Hematopoietic multipotent progenitor cell treated with erythropoietin and hydrocortisone succinate and interleukin-3 and kit ligand, for 8 days (in vitro differentiated cells): Measurements from ENCODE around the gene POLR2L.
A peak's percentile ranks its signal among the peaks of the same experiment; 100 is the strongest.

Experiments used
- DNase-seq: peaks from one replicate; pipeline ENCODE4 v3.0.0-alpha.2; 2015

The POLR2L gene

DNA sequence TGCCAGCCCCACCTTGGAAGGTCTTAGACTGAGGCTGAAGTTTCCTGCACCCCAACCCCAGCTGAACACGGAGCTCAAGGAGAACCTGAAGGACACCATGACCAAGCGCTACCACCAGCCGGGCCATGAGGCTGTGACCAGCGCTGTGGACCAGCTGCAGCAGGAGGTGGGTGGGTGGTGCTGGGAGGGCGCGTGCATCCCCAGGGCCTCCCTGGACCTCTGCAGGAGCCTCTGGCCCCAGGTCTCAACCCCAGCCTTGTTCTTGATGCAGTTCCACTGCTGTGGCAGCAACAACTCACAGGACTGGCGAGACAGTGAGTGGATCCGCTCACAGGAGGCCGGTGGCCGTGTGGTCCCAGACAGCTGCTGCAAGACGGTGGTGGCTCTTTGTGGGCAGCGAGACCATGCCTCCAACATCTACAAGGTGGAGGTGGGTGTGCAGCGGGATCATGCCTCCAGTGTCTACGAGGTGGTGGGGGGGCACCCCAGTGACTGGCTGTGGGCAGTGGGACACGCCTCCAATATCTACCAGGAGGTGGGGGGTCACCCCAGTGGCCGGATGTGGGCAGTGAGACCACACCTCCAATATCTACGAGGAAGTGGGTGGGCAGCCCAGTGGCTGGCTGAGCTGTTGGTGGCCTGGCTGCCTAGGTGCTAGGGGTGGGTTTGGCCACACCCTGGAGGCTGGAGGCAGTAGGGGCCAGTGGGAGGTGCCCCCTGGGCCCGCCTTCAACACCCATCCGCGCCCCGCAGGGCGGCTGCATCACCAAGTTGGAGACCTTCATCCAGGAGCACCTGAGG, 4.9 kb downstream of the POLR2L start:
- DNase-seq: peak; percentile 61

DNA sequence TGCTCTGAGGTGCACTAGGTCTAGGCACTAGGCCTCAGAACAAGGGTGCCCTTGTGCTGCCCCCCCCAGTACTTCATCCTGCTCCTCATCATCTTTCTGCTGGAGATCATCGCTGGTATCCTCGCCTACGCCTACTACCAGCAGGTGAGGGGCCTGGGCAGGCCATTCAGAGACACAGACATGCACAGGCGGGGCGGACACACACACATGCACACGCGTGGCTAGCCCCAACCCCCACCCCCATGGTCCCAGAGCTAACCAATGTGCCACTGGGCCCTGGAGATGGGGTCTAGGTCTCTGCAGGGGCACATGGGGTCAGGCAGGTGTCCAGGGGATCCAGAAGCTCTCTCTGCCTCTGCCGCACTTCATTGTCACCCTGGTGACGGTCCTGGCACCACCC, 5.6 kb downstream of the POLR2L start:
- no peak for DNase-seq

DNA sequence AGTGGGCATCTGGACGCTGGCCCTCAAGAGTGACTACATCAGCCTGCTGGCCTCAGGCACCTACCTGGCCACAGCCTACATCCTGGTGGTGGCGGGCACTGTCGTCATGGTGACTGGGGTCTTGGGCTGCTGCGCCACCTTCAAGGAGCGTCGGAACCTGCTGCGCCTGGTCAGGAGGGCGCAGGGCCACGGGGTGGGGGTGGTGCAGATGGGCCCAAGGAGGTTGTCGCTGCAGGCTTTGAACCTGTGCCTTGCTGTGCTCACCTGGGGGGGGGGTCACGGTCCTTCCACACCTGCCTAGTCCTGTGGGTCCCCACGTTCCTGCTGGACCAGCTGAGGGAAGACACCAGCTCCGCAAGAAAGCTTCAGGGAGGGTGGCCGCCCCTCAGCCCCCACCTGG, 6.1 kb downstream of the POLR2L start:
- no peak for DNase-seq

DNA sequence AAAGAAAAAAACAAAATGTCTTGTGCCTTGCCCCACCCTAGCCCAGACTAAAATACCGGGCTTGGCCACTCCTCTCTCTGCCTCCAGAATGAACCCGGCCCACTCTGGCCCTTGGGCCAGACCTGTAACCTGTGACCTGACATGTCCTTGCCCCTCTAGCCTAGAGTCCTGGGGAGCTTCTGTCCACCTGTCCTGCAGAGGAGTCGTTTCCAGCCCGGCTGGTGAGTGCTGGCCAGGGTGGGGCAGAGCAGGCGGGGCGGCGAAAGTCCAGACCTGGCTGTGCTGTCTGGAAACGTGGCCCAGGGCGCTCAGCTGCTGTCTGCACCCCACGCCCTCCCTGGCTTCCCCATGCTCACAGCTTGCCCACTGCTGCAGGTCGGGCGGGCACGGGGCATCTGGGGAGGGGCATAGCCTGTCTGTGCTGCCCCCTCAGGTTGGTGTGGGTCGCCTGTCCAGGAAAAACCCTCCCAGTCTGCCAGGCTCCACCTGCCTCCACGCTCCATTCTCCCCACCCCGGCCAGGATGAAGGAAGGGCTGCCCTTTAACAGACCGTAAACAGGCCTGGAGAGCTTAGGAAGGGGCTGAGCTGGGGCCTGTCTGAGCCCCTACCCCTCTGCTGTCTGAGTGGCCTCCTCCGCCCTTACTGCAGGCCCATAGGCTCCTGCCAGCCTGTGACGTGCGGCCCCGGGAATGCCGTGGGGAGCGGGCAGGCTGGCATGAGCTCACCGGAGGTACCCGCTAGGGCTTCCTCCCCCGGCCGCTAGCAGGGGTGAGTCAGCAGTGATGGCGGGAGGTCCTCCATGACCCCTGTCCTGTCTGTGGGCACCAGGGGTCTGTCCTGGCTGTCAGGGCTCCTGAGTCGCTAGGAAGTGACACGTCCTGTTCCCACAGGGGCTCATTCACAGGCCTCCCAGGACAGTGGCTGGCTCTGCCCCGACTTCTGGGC, 7.7 kb downstream of the POLR2L start:
- DNase-seq: no peak

DNA sequence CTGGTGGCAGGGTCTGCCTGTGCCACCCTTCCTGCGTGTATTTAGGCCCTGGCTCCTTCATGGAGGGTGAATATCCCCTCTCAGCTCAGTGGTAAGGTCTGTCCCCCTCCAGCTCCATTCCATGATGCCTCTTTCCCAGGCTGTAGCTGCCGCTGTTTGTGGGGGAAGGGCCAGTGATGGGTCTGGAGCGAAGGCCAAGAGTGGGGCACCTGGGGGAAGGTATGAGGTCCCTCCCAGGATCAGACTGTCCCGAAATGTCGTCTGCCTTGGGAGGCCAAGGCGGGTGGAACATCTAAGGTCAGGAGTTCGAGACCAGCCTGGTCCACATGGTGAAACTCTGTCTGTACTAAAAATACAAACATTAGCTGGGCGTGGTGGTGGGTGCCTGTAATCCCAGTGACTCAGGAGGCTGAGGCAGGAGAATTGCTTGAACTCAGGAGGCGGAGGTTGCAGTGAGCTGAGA, 8.4 kb downstream of the POLR2L start:
- no peak for DNase-seq

DNA sequence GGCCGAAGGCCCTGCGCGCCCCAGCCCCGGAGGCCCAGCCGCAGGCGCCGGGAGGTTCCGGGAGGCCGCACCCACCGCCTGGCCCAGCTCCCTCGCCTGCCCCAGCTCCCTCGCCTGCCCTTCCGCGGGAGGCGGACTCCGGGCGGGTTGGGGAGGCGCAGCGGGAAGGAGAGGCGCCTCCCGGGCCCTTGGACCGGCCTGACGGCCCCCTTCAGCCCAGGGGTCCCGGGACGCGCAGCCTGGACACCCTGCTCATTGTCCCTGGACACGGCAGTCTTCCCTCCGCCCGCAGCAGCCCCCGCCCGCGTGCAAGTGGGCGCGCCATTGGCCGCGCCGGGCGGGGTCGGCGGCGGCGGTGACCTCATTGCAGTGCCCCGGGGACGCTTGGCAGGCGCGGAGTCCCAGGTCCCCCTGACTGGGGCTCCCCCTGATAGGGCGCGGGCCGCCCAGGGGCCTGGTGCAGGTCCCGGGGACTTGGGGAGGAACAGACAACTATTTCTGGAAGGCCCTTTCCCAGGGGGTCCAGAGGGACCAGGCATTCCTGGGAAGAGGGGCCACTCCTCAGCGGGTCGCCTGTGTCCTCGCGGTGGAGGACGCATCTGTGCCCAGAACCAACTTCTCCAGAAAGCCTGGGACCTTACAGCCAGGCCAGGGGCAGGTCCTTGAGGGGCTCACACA, 9.1 kb downstream of the POLR2L start:
- DNase-seq: peak; percentile 60

DNA sequence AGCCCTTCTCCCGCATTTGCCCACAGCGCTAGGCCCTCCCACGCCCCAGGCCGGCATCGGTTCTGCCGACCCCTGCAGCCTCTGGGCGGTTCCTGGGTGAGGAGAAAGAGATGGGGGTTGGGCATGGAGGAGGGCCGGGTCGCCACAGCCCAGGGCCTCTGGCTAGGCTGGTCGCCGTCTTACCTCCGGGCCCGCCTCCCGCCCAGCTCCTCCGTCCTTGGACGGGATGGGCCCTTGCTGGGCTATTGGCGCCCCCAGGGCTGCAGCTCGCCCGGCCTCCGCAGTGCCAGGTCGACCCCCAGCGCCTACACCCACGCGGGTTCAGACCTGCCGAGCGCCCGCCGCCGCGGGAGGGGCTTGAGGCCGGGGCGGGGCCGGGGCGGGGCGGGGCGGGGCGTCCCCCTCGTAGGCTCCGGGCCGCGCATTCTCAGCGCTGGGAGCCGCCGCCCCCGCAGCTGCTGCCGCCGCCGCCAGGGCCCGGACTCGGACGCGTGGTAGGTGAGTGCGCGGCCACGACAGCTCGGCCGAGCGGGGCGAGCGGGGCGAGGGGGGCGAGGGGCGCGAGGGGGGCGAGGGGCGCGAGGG, 9.7 kb downstream of the POLR2L start, which contains the start of gene CD151:
TSS of gene CD151 (plus strand) at position 424 of the 585 bp plus-strand sequence. CDS start 3,118 bp downstream, outside the sequence.
- DNase-seq: peak; percentile 59

DNA sequence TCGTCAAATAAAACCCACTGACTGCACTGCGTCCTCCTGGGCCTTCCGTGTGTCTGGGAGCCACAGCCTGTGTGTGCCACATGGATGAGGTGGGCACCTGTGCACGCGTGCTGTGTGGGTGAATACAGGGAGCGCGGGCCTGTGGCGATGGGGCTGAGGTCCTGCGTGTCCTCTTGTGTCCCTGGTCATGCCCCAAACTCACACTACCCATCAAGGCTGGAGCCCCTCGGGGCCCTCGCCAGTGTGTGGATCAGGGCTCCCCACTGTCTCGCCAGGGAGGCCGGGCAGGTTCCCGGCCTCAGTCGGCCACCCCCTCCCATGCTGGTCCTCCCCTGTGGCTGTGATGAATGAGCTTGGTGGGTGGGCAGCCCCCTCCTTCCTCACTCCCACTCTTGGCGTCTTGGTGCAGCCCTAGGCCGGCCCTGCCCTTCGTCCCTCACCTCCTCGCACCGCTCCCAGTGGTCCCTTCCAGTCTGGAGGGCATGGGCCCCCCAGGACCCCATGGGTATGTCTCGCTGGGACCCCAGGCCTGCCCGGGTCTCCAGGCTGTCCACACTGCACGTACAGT, 10.3 kb downstream of the POLR2L start:
- DNase-seq: no peak

DNA sequence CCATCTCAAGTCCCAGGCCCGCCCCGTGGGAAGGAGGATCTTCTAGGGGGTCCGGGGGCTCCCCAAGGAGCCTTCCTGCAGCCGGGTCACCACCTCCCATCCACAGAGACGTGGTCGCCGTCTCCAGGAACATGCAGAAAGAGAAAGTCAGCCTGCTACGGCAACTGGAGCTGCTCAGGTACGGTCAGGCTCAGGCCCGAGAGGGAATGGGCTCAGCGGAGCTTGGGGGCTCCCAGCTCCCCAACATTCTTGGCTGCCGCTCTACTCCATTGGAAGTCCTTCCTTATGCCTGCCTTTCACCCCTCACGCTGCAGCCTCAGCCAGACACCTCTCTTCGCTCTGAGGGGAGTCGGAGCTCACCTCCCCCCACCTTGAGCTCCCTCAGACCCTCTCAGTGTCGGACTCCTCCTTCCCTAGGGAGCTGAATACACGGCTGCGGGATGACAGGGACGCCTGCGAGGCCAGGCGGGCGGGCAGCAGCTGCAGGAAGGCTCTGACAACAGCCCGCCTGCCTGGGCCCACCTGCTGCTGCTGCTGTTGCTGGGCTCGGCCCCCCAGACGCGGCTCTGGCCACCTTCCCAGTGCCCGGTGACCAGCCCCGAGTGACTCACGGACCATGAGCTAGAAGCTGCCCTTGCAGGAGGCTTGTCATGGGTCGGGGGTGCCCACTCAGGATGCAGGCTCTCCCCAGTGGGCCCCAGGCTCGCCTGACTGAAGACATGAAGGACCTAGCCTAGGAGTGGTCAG, 11.0 kb downstream of the POLR2L start:
- no peak for DNase-seq

DNA sequence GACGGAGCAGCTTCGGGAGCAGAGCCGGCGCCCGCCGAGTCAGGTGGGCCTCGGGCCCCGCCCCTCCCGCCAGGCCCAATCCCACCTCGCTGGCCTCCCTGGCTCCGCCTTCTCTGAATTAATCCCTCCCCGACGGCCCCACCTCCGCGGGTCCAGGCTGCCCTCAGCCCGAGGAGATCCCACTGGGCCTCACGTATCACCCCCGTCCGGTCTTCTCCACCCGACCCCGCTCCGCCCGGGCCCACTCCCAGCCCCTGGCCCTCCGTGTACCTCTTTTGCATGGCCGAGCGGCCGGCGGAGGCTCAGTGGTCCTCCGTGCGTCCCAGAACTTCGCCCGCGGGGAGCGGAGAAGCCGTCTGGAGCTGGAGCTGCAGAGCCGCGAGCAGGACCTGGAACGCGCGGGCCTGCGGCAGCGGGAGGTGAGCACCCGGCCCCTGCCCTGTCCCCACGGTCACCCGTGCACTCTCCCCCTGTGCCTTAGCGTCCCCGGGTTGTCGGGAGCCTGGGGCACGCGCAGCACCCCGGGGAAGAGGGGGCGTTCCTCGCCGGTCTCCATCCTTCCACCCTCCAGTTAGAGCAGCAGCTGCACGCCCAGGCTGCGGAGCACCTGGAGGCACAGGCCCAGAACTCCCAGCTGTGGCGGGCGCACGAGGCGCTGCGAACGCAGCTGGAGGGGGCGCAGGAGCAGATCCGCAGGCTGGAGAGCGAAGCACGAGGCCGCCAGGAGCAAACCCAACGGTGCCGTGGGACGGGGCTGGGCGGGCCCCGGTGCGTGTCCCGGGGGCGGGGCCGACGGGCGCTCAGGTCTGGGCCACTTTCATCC, 11.8 kb downstream of the POLR2L start:
- DNase-seq: peak; percentile 66

DNA sequence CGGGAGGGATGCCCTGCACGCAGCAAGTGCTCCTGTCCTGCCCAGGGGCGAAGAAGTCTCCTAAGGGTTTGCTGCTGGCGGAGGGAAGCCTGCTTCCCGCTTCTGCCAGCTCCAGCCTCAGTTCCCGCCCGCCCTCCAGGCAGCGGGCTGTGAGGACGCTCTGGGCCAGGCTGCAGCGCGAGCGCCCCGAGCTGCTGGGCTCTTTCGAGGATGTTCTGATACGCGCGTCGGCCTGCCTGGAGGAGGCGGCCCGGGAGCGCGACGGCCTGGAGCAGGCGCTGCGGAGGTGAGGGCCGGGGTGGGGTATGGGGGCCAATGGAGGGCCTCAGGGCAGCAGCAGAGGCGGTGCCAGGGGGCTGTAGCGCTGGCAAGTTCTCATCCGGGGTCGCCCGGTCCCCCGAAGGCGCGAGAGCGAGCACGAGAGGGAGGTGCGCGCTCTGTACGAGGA, 12.5 kb downstream of the POLR2L start:
- peak; percentile 1 for DNase-seq

DNA sequence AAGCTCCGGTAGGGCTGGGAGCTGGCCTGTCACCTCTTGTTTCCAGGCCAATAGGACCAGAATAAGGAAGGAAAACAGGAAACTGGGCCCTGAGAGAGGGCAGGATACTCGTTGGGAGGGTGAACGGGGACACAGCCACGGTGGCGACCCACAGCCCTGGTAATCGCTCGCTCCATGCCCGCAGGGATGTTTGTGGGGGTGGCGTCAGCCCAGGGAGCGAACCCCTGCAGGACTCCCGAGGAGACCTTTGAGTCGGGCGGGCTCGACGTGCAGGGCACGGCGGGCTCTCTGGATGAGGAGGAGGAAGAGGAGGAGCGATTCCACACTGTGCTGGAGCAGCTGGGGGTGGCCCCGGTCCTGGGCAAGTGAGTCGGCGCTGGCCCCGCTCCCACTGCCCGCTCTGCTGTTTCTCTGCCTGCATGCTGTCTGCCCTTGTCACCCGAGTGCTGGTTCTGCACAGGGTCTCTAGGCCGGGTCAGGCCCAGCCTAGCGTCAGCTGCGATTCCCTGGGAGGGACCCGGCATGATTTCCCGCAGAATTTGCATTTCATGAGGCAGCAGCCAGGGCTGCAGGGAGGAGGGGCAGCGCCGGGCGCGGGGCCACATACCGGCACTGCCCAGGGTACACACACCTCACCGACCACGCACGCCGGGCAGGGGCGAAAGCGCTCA, 13.0 kb downstream of the POLR2L start:
- peak; percentile 8 for DNase-seq

DNA sequence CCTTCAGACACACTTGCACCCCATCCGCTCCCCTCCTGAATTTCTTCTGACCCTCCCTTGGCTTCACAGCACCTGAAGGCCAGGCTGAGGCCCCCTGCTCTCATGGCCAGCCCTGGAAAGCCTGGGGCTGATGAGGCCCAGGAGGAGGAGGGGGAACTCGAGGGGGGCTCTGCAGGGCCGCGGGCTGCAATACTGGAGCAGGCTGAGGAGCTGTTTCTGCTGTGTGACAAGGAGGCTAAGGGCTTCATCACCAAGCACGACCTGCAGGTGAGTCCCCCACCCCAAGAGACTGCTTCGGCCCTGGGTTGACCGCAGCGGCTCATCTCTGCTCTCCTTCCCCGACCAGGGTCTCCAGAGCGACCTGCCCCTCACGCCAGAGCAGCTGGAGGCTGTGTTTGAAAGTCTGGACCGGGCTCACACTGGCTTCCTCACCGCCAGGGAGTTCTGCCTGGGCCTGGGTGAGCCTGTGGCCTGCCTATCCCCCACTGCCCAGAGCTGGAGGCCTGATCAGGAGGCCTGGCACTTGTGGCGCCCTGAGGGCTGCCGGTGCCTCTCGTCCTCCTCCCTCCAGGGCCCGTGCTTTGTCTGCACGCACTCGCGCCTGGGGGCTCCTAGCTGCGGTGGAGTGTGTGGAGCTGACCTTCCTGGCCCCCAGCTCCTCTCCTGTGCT, 13.7 kb downstream of the POLR2L start:
- DNase-seq: no peak

DNA sequence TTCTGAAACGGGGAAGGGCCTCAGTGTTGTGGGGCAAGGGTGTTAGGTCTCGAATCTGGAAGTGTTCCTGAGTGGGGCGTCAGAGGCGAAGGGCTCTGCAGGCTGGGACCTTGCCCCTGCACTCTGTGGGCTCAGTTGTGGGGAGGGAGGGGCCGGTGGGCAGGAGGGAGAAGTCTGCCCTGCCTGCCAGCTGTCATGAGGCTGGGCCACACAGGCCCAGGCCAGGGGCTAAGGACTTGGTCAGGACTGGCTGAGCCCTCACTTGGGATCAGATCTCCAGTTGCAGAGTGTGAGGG, 14.5 kb downstream of the POLR2L start, which contains the start of gene CRACR2B:
TSS of gene CRACR2B (plus strand) at position 23 of the 296 bp plus-strand sequence. CDS start 689 bp downstream, outside the sequence.
- peak; percentile 1 for DNase-seq

DNA sequence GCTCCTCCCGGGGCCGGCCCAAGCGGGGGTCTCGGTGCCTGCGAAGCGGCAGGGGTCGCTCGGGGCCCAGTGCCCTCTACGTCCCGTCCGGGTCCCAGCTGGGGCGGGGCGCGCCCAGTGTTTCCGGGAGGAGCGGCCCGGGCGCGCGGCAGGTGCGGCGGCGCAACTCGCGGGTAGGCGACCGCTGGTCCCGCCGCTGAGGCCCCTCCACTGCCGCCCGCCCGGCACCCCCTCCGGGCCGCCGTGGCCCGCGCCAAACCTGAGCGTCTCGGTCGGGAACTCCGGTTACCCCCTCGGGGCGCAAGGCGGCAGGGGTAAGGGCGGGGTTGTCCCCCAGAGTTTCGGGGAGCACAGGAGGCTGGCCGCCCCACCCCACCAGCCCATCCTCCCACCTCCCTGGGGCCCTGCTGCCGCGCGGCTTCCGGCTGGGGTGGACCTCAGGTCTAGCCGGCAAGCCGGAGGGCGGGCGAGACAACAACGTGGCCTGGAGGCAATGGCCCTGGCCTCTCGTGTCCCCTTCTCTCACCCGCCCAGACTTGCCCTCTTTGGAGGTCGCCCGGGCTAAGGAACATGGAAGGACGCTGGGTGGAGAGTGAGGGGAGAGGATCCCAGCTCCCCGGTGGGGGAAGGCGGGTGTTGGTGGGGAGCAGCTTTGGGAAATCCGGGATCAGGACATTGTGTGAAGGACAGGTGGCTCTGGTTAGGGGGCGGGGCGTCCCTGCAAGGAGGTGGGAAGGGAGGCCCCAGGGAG, 15.0 kb downstream of the POLR2L start:
- no peak for DNase-seq

DNA sequence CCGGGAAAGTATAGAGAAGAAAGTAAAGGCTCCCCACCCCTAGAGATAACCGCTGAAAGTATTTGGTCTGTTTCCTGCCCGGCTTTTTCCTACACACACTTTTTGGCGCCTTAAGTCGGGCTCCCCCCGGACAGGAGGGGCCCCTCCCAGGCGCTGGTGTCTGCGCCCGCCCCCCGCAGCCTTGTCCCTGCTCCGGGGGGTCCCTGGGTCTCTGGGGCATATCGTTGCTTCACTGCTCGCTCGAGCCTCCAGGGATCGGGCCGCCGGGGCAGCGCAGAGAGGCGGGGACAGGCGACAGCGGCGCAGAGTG, 15.5 kb downstream of the POLR2L start:
- DNase-seq: peak; percentile 11

DNA sequence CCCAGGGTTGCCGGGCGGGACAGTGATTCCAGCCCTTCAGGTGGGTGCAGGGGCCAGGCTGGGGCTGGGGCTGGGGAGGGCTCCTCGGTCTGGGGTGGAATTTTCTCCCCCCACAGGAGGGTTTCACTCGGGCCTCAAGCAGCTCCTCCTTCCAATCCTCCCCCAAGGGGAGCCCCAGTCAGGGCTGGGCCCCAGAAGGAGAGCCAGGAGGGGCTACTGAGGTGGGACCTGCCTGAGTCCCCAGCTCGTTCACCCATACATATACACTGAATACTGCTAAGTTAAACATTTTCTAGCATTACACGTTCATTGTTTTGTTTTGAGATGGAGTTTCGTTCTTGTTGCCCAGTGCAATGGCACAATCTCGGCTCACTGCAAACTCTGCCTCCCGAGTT, 16.1 kb downstream of the POLR2L start:
- DNase-seq: no peak

DNA sequence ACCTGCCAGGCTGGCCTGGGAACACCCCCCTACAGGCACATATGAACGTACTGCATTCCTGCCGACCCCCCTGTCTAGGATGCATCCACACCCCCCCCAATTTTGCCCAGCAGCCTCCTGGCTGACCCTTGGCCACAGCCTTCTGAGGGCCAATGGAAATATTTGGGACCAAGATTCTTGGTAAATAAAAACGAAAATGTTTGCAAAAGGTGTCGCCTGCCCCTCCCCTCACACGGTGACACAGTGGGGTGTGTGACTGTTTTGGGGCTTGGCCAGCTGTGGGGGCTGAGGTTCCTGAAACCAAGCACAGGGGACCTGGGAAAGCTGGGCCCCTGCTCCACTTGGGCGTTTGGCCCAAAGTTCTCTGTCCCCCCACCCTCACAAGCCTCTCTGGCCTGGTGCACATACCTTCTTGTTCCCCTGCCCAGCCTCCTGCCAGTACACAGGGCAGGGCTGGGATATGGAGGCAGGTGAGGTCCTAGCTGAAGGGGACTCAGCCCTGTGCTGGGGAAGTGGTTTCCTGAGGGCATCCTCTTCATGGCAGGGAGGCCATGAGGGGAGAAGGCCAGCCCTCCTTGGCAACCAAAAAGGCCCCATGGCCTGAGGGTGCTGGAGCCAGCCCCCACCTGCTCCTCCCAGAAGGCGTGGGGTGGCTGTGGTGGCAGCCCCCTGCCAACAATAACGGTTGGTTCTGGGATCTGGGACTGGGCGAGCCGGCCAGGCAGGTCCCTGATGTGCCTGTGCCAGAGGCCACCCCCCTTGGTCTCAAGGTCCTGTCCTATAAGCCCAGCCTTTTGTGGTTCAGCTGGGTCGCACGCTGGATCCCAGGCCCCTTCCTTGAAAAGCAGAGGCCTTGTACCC, 16.7 kb downstream of the POLR2L start:
- no peak for DNase-seq
